IMR-90 (cell line): ENCODE measurements around the gene CPEB3. TPM values are rescaled to one million over a fixed set of nuclear protein-coding genes. Genes with fewer than 3 reads are reported as not detected.

Experiments
- ATAC-seq: fragments of 200-7000 bp; cut with Tn5 transposase; 2 replicates; pipeline ENCODE4 v1.9.1; 2020; ENCODE audit warnings: low read depth, mild to moderate bottlenecking, moderate library complexity
- BruUV-seq: library from RNA; stranded (reverse); fragments of 400-500 nt; replicated peaks from 2 replicates; lab custom pipeline; 2021; lab: Mats Ljungman, UMichigan
- CTCF ChIA-PET: fragments of 300-600 bp; formaldehyde crosslinking; extraction: SDS; loops from one replicate; lab custom pipeline; 2021; ENCODE audit warnings: antibody characterized with exemption; lab: Yijun Ruan, JAX
- POLR2A ChIA-PET: fragments of 300-600 bp; sonication (Branson Sonifier 250); formaldehyde crosslinking; loops from one replicate; lab custom pipeline; 2022; ENCODE audit warnings: antibody characterized with exemption; ENCODE audit not compliant: unreplicated experiment; lab: Charles Lee
- DNase-seq: peaks from one replicate; pipeline ENCODE4 v3.0.0; 2013
- H2AFZ ChIP-seq: replicated peaks from 2 replicates; pipeline ENCODE3; 2013; ENCODE audit warnings: low read length, mild to moderate bottlenecking; ENCODE audit not compliant: poor library complexity
- H2AK5ac ChIP-seq: 2 replicates; pipeline ENCODE4 v1.6.1; 2013; ENCODE audit warnings: low read depth, low read length, inconsistent platforms
- H2AK9ac ChIP-seq: replicated peaks from 2 replicates; pipeline ENCODE3; 2013; ENCODE audit warnings: mild to moderate bottlenecking, low read depth, low read length, moderate library complexity; ENCODE audit not compliant: poor library complexity
- H2BK120ac ChIP-seq: 2 replicates; pipeline ENCODE4 v1.6.1; 2013; ENCODE audit warnings: low read depth, low read length, inconsistent platforms
- H2BK15ac ChIP-seq: 3 replicates; pipeline ENCODE4 v1.6.1; 2013; ENCODE audit warnings: low read depth, low read length, inconsistent platforms
- H2BK20ac ChIP-seq: 2 replicates; pipeline ENCODE4 v1.6.1; 2013; ENCODE audit warnings: low read depth, mild to moderate bottlenecking, inconsistent platforms, low read length, moderate library complexity
- H2BK5ac ChIP-seq: 2 replicates; pipeline ENCODE4 v1.6.1; 2013; ENCODE audit warnings: mild to moderate bottlenecking, low read depth, low read length, inconsistent platforms; ENCODE audit not compliant: poor library complexity, severe bottlenecking
- H3K14ac ChIP-seq: replicated peaks from 2 replicates; pipeline ENCODE4 v1.6.1; 2013; ENCODE audit warnings: low read depth, low read length, inconsistent platforms
- H3K18ac ChIP-seq: 2 replicates; pipeline ENCODE4 v1.6.1; 2013; ENCODE audit warnings: low read depth, low read length, control low read depth
- H3K23ac ChIP-seq: 2 replicates; pipeline ENCODE4 v1.6.1; 2013; ENCODE audit warnings: low read depth, low read length, inconsistent platforms
- H3K27ac ChIP-seq: 2 replicates; pipeline ENCODE4 v1.5.1; 2013; ENCODE audit warnings: mild to moderate bottlenecking, control low read depth, low read length; ENCODE audit not compliant: insufficient read depth
- H3K27me3 ChIP-seq: 2 replicates; pipeline ENCODE4 v1.6.1; 2013; ENCODE audit warnings: low read length; ENCODE audit not compliant: control insufficient read depth, insufficient read depth
- H3K36me3 ChIP-seq: 2 replicates; pipeline ENCODE4 v1.6.1; 2013; ENCODE audit warnings: low read length, mixed read lengths; ENCODE audit not compliant: control insufficient read depth, insufficient read depth
- H3K4ac ChIP-seq: 2 replicates; pipeline ENCODE4 v1.6.1; 2013; ENCODE audit warnings: low read depth, low read length, inconsistent platforms
- H3K4me1 ChIP-seq: 2 replicates; pipeline ENCODE4 v1.6.1; 2013; ENCODE audit warnings: low read length, mixed read lengths; ENCODE audit not compliant: control insufficient read depth, insufficient read depth
- H3K4me2 ChIP-seq: 2 replicates; pipeline ENCODE4 v1.6.1; 2013; ENCODE audit warnings: low read depth, mild to moderate bottlenecking, control low read depth, low read length, moderate library complexity
- H3K4me3 ChIP-seq: 2 replicates; pipeline ENCODE4 v1.5.1; 2013; ENCODE audit warnings: low read depth, mild to moderate bottlenecking, control low read depth, low read length, moderate library complexity; ENCODE audit not compliant: insufficient read depth
- H3K56ac ChIP-seq: 2 replicates; pipeline ENCODE4 v1.6.1; 2013; ENCODE audit warnings: low read length, inconsistent platforms; ENCODE audit not compliant: insufficient read depth; ENCODE audit errors: extremely low read depth
- H3K79me1 ChIP-seq, 2 experiments: 2 replicates each; pipeline ENCODE4 v1.6.1; 2013; ENCODE audit warnings: low read length in 2 of 2, inconsistent platforms in 1 of 2, low read depth in 1 of 2
- H3K9ac ChIP-seq: 2 replicates; pipeline ENCODE4 v1.6.1; 2013; ENCODE audit warnings: low read depth, low read length, control low read depth
- H3K9me1 ChIP-seq: 2 replicates; pipeline ENCODE4 v1.6.1; 2013; ENCODE audit warnings: low read length, inconsistent platforms; ENCODE audit not compliant: insufficient read depth
- H3K9me3 ChIP-seq: 2 replicates; pipeline ENCODE4 v1.6.1; 2013; ENCODE audit warnings: low read length; ENCODE audit not compliant: control insufficient read depth, insufficient read depth
- H4K20me1 ChIP-seq: 2 replicates; pipeline ENCODE4 v1.6.1; 2013; ENCODE audit warnings: low read length, inconsistent platforms; ENCODE audit not compliant: insufficient read depth
- H4K5ac ChIP-seq: 2 replicates; pipeline ENCODE4 v1.6.1; 2013; ENCODE audit warnings: mild to moderate bottlenecking, low read depth, low read length, control low read depth
- H4K8ac ChIP-seq, 2 experiments: 2 replicates each; pipeline ENCODE4 v1.6.1; 2013; ENCODE audit warnings: low read depth in 2 of 2, low read length in 2 of 2, control low read depth in 1 of 2, inconsistent platforms in 1 of 2
- H4K91ac ChIP-seq: 2 replicates; pipeline ENCODE4 v1.6.1; 2013; ENCODE audit warnings: low read depth, low read length, inconsistent platforms; ENCODE audit not compliant: insufficient read depth
- BHLHE40 ChIP-seq: fragments of 150-350 bp; IDR thresholded peaks from 2 replicates; pipeline ENCODE4 v1.6.1; 2016; ENCODE audit warnings: mild to moderate bottlenecking, low read depth, low read length
- CHD1 ChIP-seq: IDR thresholded peaks from 2 replicates; pipeline ENCODE4 v1.6.1; 2012; ENCODE audit warnings: low read depth, low read length, improper control_type of control experiment
- CTCF ChIP-seq: conservative IDR thresholded peaks from 2 replicates; pipeline ENCODE4 v1.5.1; 2012; ENCODE audit warnings: mild to moderate bottlenecking, low read depth, low read length, improper control_type of control experiment
- MAFK ChIP-seq: IDR thresholded peaks from 2 replicates; pipeline ENCODE4 v1.6.1; 2012; ENCODE audit warnings: low read depth, low read length, improper control_type of control experiment
- MAZ ChIP-seq: IDR thresholded peaks from 2 replicates; pipeline ENCODE4 v1.6.1; 2012; ENCODE audit warnings: low read depth, mild to moderate bottlenecking, low read length, improper control_type of control experiment, moderate library complexity, borderline replicate concordance
- MXI1 ChIP-seq: IDR thresholded peaks from 2 replicates; pipeline ENCODE4 v1.6.1; 2012; ENCODE audit warnings: low read depth, mild to moderate bottlenecking, low read length, moderate library complexity, borderline replicate concordance
- NFE2L2 ChIP-seq: fragments of 150-350 bp; IDR thresholded peaks from 2 replicates; pipeline ENCODE4 v1.6.1; 2016; ENCODE audit warnings: low read depth, mild to moderate bottlenecking, low read length
- POLR2A ChIP-seq: IDR thresholded peaks from 2 replicates; pipeline ENCODE4 v1.6.1; 2012; ENCODE audit warnings: mild to moderate bottlenecking, low read depth, low read length
- RAD21 ChIP-seq: IDR thresholded peaks from 2 replicates; pipeline ENCODE4 v1.6.1; 2012; ENCODE audit warnings: low read length, improper control_type of control experiment
- RCOR1 ChIP-seq: IDR thresholded peaks from 2 replicates; pipeline ENCODE4 v1.6.1; 2012; ENCODE audit warnings: mild to moderate bottlenecking, low read length, improper control_type of control experiment; ENCODE audit not compliant: insufficient replicate concordance
- RFX5 ChIP-seq: IDR thresholded peaks from 2 replicates; pipeline ENCODE4 v1.8.0; 2012; ENCODE audit warnings: low read depth, mild to moderate bottlenecking, low read length, moderate library complexity
- SMC3 ChIP-seq: fragments of 150-350 bp; IDR thresholded peaks from 2 replicates; pipeline ENCODE4 v1.6.1; 2016; ENCODE audit warnings: low read depth, mild to moderate bottlenecking, antibody characterized with exemption, low read length, moderate library complexity
- WGBS, 2 experiments: methylation state at CpG; one replicate each; pipeline versions ENCODE4 v1.1.5 to v1.1.7; 2013; ENCODE audit warnings: missing lambda C conversion rate in 2 of 2; ENCODE audit not compliant: insufficient read length in 1 of 2; ENCODE audit errors: extremely low coverage in 2 of 2; 5-methylcytosine and 5-hydroxymethylcytosine counted together
- dilution Hi-C: fragments of 300-500 bp; cut with HindIII; formaldehyde crosslinking; loops from one replicate; pipeline ENCODE4 v1.14.3; 2018; ENCODE audit warnings: low sequenced_read_pairs; ENCODE audit not compliant: unreplicated experiment
- in situ Hi-C: fragments of 300-500 bp; cut with MboI; formaldehyde crosslinking; loops from 3 replicates; pipeline ENCODE4 v1.14.3; 2019; ENCODE audit warnings: low sequenced_read_pairs, inconsistent platforms, mixed read lengths
- intact Hi-C: fragments of 100-400 bp; cut with micrococcal nuclease; formaldehyde crosslinking; loops from 2 replicates; pipeline ENCODE4 v1.10.0; 2022
- polyA plus RNA-seq, 3 experiments: library from polyadenylated mRNA; depleted of rRNA; stranded (reverse); fragments of >200 nt; gene quantifications; 2 replicates each; pipeline ENCODE4 v1.2.3, GENCODE V29; 2012; ENCODE audit warnings: low replicate concordance in 1 of 3
- total RNA-seq: library from RNA; depleted of rRNA; stranded (reverse); fragments of >200 nt; gene quantifications from 2 replicates; pipeline ENCODE4 v1.2.3, GENCODE V29; 2012
- TF ChIP-seq, protein P1 (sequence below): fragments of 150-350 bp; IDR thresholded peaks from 2 replicates; pipeline ENCODE4 v1.6.1; 2017; ENCODE audit warnings: mild to moderate bottlenecking, antibody characterized with exemption, low read length, low read depth
- TF ChIP-seq, protein P2 (sequence below): fragments of 150-350 bp; IDR thresholded peaks from 2 replicates; pipeline ENCODE4 v1.6.1; 2016; ENCODE audit warnings: low read depth, mild to moderate bottlenecking, low read length, moderate library complexity, borderline replicate concordance

Gene CPEB3
- total and polyA plus RNA-seq, 2 of the 4 experiments (the other 2 are of a cell fraction), result 0.18 to 0.36 TPM

DNA sequence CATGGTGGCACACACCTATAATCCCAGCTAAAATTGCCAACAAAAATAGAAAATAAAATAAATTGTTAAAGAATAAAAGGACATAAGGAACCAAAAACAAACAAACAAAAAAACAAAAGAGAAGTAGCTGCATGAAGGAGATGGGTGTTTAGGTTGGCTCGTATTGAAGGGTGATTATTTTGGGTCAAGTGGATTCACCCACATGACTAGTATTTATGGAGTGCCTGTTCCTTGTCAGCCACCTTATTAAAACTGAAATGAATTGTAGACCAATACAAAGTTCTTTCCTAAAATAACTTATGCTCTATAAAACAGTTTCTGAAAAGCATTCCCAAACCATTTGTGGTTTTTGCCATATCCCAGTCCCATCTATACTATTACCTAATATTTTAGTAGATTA lies 228.6 kb downstream of the CPEB3 start:
- H2BK5ac ChIP-seq, result no peak overlapping the region
- H2BK120ac ChIP-seq, result no peak overlapping the region
- H3K23ac ChIP-seq, result no peak overlapping the region
- H3K18ac ChIP-seq, result no peak overlapping the region
- H3K4me3 ChIP-seq, result no peak overlapping the region
- no peak overlapping the region for H4K91ac ChIP-seq
- DNase-seq (no peak), ATAC-seq (no peak)
- H3K4me2 ChIP-seq, result no peak overlapping the region
- H4K20me1 ChIP-seq, result no peaks in the 10 kb centered on the region
- no peaks in the 10 kb centered on the region for H3K27me3 ChIP-seq
- H2BK20ac ChIP-seq, result no peak overlapping the region
- no peak overlapping the region for H3K56ac ChIP-seq
- no peak overlapping the region for H3K9ac ChIP-seq
- H3K4me1 ChIP-seq, result no peaks in the 10 kb centered on the region
- no peaks in the 10 kb centered on the region for H3K79me1 ChIP-seq
- H2AK9ac ChIP-seq, result no peak overlapping the region
- no peak overlapping the region for H4K5ac ChIP-seq
- no peak overlapping the region for H3K14ac ChIP-seq
- H3K9me3 ChIP-seq, result no peaks in the 10 kb centered on the region
- dilution Hi-C loops (no loop called here), intact Hi-C loops (no loop called here), in situ Hi-C loops (no loop called here)
- no peaks in the 10 kb centered on the region for H3K36me3 ChIP-seq
- WGBS, 2 experiments, result no CpG with 5 or more reads among the region's 1 CpG
- H2AK5ac ChIP-seq, result no peak overlapping the region
- no peak overlapping the region for H3K4ac ChIP-seq
- no peak overlapping the region for H2BK15ac ChIP-seq
- ChIA-PET POLR2A (no interaction called here), CTCF (interaction anchor here (0.7 kb wide), 1 partner anchor 393 kb away, joined by 3 read pairs; no protein-coding TSS in a partner anchor)
- H3K27ac ChIP-seq, result no peak overlapping the region
- H2AFZ ChIP-seq, result no peak overlapping the region
- no peaks in the 10 kb centered on the region for H3K9me1 ChIP-seq
- H4K8ac ChIP-seq, result no peak overlapping the region
- TF ChIP-seq MXI1 (no peak), NFE2L2 (no peak), RCOR1 (no peak), CTCF (no peak), POLR2A (no peak), RAD21 (no peak), MAZ (no peak), SMC3 (no peak), MAFK (no peak), BHLHE40 (no peak), CHD1 (no peak), RFX5 (no peak)
- TF ChIP-seq, protein P1, sequence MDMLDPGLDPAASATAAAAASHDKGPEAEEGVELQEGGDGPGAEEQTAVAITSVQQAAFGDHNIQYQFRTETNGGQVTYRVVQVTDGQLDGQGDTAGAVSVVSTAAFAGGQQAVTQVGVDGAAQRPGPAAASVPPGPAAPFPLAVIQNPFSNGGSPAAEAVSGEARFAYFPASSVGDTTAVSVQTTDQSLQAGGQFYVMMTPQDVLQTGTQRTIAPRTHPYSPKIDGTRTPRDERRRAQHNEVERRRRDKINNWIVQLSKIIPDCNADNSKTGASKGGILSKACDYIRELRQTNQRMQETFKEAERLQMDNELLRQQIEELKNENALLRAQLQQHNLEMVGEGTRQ, result no peak
- TF ChIP-seq, protein P2, sequence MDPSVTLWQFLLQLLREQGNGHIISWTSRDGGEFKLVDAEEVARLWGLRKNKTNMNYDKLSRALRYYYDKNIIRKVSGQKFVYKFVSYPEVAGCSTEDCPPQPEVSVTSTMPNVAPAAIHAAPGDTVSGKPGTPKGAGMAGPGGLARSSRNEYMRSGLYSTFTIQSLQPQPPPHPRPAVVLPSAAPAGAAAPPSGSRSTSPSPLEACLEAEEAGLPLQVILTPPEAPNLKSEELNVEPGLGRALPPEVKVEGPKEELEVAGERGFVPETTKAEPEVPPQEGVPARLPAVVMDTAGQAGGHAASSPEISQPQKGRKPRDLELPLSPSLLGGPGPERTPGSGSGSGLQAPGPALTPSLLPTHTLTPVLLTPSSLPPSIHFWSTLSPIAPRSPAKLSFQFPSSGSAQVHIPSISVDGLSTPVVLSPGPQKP, result no peak
- BruUV-seq, result no TSS peak
